ENCODE results near the gene ARSB. TPM values are rescaled to one million over a fixed set of nuclear protein-coding genes. Genes with fewer than 3 reads are reported as not detected.

ARSB gene
- total and polyA plus RNA-seq, 9 of the 15 experiments (the other 6 are each of a cell fraction or from before 2014, with no cell fraction given), result 0.52 to 4.6 (median 2.4) TPM

- no peak overlapping the region for H3K4me3 ChIP-seq
- ChIA-PET POLR2A (interaction anchor here (0.6 to 1.3 kb wide), 4 partner anchors 26 to 111 kb away, joined by 3 to 10 read pairs (median 4); no protein-coding TSS in a partner anchor), CTCF (ENCODE audit: low intra/inter-chr PET ratio) (interaction anchor here (0.5 to 2.8 kb wide), 6 partner anchors 111 to 1062 kb away, joined by 3 to 32 read pairs (median 4); no protein-coding TSS in a partner anchor)
- no peak for ATAC-seq
- no peak for FAIRE-seq
- H3K27me3 ChIP-seq (ENCODE audit: control insufficient read depth in 2 of 2, insufficient read depth in 2 of 2, low read length in 2 of 2), result peaks cover 0 to 6% of the 10 kb centered on the region in 2 experiments; a peak in 2 of 5 replicates
- no TSS peak for BruUV-seq (replicated peaks)
- no peak overlapping the region for H3K4me2 ChIP-seq (ENCODE audit: insufficient read depth, low read length)
- DNase-seq (ENCODE audit: extremely low read depth in 1 of 4, low spot score in 3 of 4), result no peak
- no peaks in the 10 kb centered on the region for H3K36me3 ChIP-seq (ENCODE audit: control insufficient read depth, insufficient read depth, low read length)
- intact Hi-C loops (cut with micrococcal nuclease), result loop anchor here (1.0 to 10.0 kb wide), 2 partner anchors 121 to 833 kb away; no protein-coding TSS in a partner anchor
- 2% methylated on average over 4 of the region's 4 CpGs for WGBS (ENCODE audit: insufficient coverage, low coverage, missing lambda C conversion rate)
- no peaks in the 10 kb centered on the region for H4K20me1 ChIP-seq (replicated peaks; ENCODE audit: control insufficient read depth, insufficient read depth, low read length)
- no peak overlapping the region for H2AFZ ChIP-seq (ENCODE audit: low read depth, low read length)
- H3K9ac ChIP-seq (ENCODE audit: insufficient read depth in 1 of 2, low read depth in 2 of 2, low read length in 2 of 2), result no peak overlapping the region
- in situ Hi-C loops (cut with MboI), result loop anchor here (10.0 to 25.0 kb wide), 2 partner anchors 453 to 1291 kb away; partner anchors contain the start of gene SPZ1
- no peaks in the 10 kb centered on the region for H3K9me3 ChIP-seq (replicated peaks; ENCODE audit: control insufficient read depth, insufficient read depth, low read depth, low read length)
- H3K79me2 ChIP-seq (ENCODE audit: control insufficient read depth, insufficient read depth, low read length), result no peaks in the 10 kb centered on the region
- no peaks in the 10 kb centered on the region; a peak in 1 of 5 replicates for H3K4me1 ChIP-seq (replicated peaks in 1 of 2; ENCODE audit: control insufficient read depth in 2 of 2, insufficient read depth in 2 of 2, low read length in 2 of 2)
- no peak for TF ChIP-seq CC2D1A (IDR thresholded peaks at IDR 0.05)
- no peak for TF ChIP-seq THRA (IDR thresholded peaks at IDR 0.05)
- no peak for TF ChIP-seq SMARCA4 (IDR thresholded peaks at IDR 0.05)
- TF ChIP-seq ZZZ3 (IDR thresholded peaks at IDR 0.05), result no peak
- no peak for TF ChIP-seq CXXC5 (CRISPR knock-in tag; IDR thresholded peaks at IDR 0.05)
- TF ChIP-seq EWSR1 (IDR thresholded peaks at IDR 0.05; ENCODE audit: borderline replicate concordance, low read depth, partially characterized antibody), result no peak
- no peak for TF ChIP-seq MNT (conservative IDR thresholded peaks at IDR 0.05)
- TF ChIP-seq ESRRA (IDR thresholded peaks at IDR 0.05; ENCODE audit: borderline replicate concordance, low read depth), result no peak
- TF ChIP-seq CREBBP (IDR thresholded peaks at IDR 0.05; ENCODE audit: low read depth, low read length), result no peak
- TF ChIP-seq ZNF24 (IDR thresholded peaks at IDR 0.05), result no peak
- no peak for TF ChIP-seq ARID3B (CRISPR knock-in tag; IDR thresholded peaks at IDR 0.05; ENCODE audit: borderline replicate concordance)
- no peak for TF ChIP-seq GATA2 (CRISPR knock-in tag; IDR thresholded peaks at IDR 0.05)
- H3K9me1 ChIP-seq (ENCODE audit: control insufficient read depth, insufficient read depth, low read length), result no peaks in the 10 kb centered on the region
- no peak overlapping the region for H3K27ac ChIP-seq (ENCODE audit: extremely low read depth, low read depth, low read length)
These were observed 36.6 kb upstream of the ARSB start for GRCh38 chr5:79021753-79022152.

Measured in K562 (cell line).